Adrenal gland (tissue), 12 donors: Measurements from ENCODE around the gene DNM2. TPM values are rescaled to one million over a fixed set of nuclear protein-coding genes. Genes with fewer than 3 reads are reported as not detected.

ENCODE experiments used
- DNase-seq, 7 donors: peaks; one replicate each; pipeline ENCODE4 v3.0.0-alpha.2; 2019 to 2020
- H3K27ac ChIP-seq, 5 donors: fragments of 200-600 bp; sonication (generic) in 4 of 5; 1 replicate in 3 of 5; 2 replicates in 2 of 5; pipeline versions ENCODE4 v1.5.1 to v1.8.0; 2016 to 2020; ENCODE audit warnings: mild to moderate bottlenecking in 1 of 5
- H3K27me3 ChIP-seq: fragments of 200-600 bp; 2 replicates; pipeline ENCODE4 v1.8.0; 2021
- H3K36me3 ChIP-seq, 2 donors: fragments of 200-600 bp; replicated peaks in 1 of 2; 1 replicate in 1 of 2; 2 replicates in 1 of 2; pipeline versions ENCODE4 v1.5.1 to v1.8.0; 2018 to 2022
- H3K4me1 ChIP-seq, 2 donors: fragments of 200-600 bp; replicated peaks in 1 of 2; 1 replicate in 1 of 2; 2 replicates in 1 of 2; pipeline versions ENCODE4 v1.5.1 to v1.8.0; 2018 to 2021
- H3K4me3 ChIP-seq, 4 donors: fragments of 200-600 bp; sonication (generic) in 3 of 4; one replicate each; pipeline ENCODE4 v1.5.1; 2016 to 2018
- H3K9me3 ChIP-seq, 3 donors: fragments of 200-600 bp; sonication (generic) in 1 of 3; replicated peaks in 1 of 3; 1 replicate in 2 of 3; 2 replicates in 1 of 3; pipeline versions ENCODE4 v1.5.1 to v1.8.0; 2016 to 2021
- CTCF ChIP-seq, 6 experiments: fragments of 450-650 bp in 4 of 6; fragments of 200-600 bp in 2 of 6; sonication (generic) in 1 of 6; IDR thresholded peaks; 1 replicate in 5 of 6; 2 replicates in 1 of 6; pipeline versions ENCODE4 v1.5.1 to v1.8.0; 2016 to 2021; ENCODE audit warnings: antibody characterized with exemption in 6 of 6, mild to moderate bottlenecking in 2 of 6, moderate library complexity in 1 of 6
- POLR2A ChIP-seq, 2 donors: fragments of 450-650 bp; IDR thresholded peaks; one replicate each; pipeline ENCODE4 v1.6.1; 2017; ENCODE audit warnings: antibody characterized with exemption in 2 of 2, mild to moderate bottlenecking in 2 of 2, moderate library complexity in 1 of 2
- WGBS, 4 donors: extraction: QIAGEN DNeasy Blood & Tissue Kit in 2 of 4; methylation state at CpG; one replicate each; pipeline versions ENCODE4 v1.1.5 to v1.1.7; 2013 to 2017; 5-methylcytosine and 5-hydroxymethylcytosine counted together
- intact Hi-C, 2 donors: fragments of 100-400 bp; cut with DNase I; formaldehyde crosslinking; loops; one replicate each; pipeline versions ENCODE4 v1.14.1 to v1.15.0; 2022 to 2023
- polyA plus RNA-seq, 3 donors: library from polyadenylated mRNA; stranded (reverse); fragments of 200-250 nt in 2 of 3; fragments of 350-450 nt in 1 of 3; fragmentation: Illumina TruSeq in 1 of 3; extraction: RNeasy Lipid Tissue Mini Kit (QIAGEN cat#74804) in 1 of 3; gene quantifications; one replicate each; pipeline ENCODE4 v1.2.3, GENCODE V29; 2013 to 2014
- total RNA-seq, 9 donors: library from RNA; depleted of rRNA in 4 of 9; stranded (reverse); fragments of >200 nt in 4 of 9; fragments of 120-200 nt in 1 of 9; fragmentation: NEBNext Ultra II Directional in 1 of 9; extraction: Animal tissue kit (Norgen Biotek cat#: 25700) in 1 of 9; gene quantifications; one replicate each; pipeline versions ENCODE4 v1.1.0 to v1.2.4, GENCODE V29; 2013 to 2023
- donor health status: healthy with polysubstance abuse.
- donor health status: Bipolar disorder and iron deficiency.
- donor health status: DM: yes; HTN: yes; CAD: no.
- donor health status: DM: no; HTN: no; CAD: no.
- donor health status: DM: no; HTN: no; CAD: no.
- donor health status: DM: yes; HTN: yes; CAD: no.

The DNM2 gene
- total and polyA plus RNA-seq, 12 donors, result 73.3 to 196 (median 153) TPM

DNA sequence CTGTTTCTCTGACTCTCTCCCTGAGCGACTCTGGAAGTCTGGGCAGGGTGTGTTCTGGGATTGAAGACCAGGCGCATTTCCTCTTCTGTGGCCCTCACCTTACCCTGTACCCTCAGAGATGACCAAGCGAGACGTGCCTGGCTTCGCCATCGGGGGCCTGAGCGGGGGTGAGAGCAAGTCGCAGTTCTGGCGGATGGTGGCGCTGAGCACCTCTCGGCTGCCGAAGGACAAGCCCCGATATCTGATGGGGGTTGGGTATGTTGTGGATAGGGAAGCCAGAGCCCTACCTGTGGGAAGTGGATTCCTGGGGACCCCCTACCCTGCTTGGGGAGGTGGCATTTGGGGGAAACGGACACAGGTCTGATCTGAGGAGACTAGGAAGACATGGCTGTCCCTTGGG, 5.8 kb upstream of the DNM2 start:
- Histone ChIP-seq H3K27ac (no peak overlapping the region), H3K36me3 (peaks cover 0 to 9% of the 10 kb centered on the region in 2 donors), H3K27me3 (no peaks in the 10 kb centered on the region), H3K4me3 (no peak overlapping the region), H3K9me3 (no peaks in the 10 kb centered on the region), H3K4me1 (peaks cover 0 to 1% of the 10 kb centered on the region in 2 donors)
- TF ChIP-seq POLR2A (IDR thresholded peaks at IDR 0.05) (no peak), CTCF (IDR thresholded peaks at IDR 0.05) (peak in 1 of 6 experiments; percentile 19)
- DNase-seq, result peak in 1 of 7 donors; percentile 35
- intact Hi-C loops, result loop anchor here in 1 of 2 donors (10.0 kb wide), 2 partner anchors 63 to 153 kb away; no protein-coding TSS in a partner anchor
- WGBS, 4 donors, result 62 to 77% (median 65%) methylated on average over 12 to 14 of the region's 14 CpGs

- H3K27me3 ChIP-seq, result no peaks in the 10 kb centered on the region
- WGBS, 4 donors, result 85 to 91% (median 90%) methylated on average over 20 to 23 of the region's 23 CpGs; no CpG with 5 or more reads in 1 of the 4 donors
- H3K4me1 ChIP-seq, result peaks cover 0 to 3% of the 10 kb centered on the region in 2 donors
- no peak overlapping the region for H3K27ac ChIP-seq
- no peaks in the 10 kb centered on the region for H3K9me3 ChIP-seq
- peaks cover 0 to 4% of the 10 kb centered on the region in 2 donors for H3K36me3 ChIP-seq
- TF ChIP-seq CTCF (IDR thresholded peaks at IDR 0.05) (no peak), POLR2A (IDR thresholded peaks at IDR 0.05) (no peak)
- intact Hi-C loops, result loop anchor here in 1 of 2 donors (10.0 kb wide), 2 partner anchors 62 to 152 kb away; no protein-coding TSS in a partner anchor
- no peak overlapping the region for H3K4me3 ChIP-seq
- DNase-seq, result no peak
These were observed 5.1 kb upstream of the DNM2 start for GRCh38 chr19:10712754-10713153.

- DNase-seq, result peak in 1 of 7 donors; percentile 23
- no peaks in the 10 kb centered on the region for H3K9me3 ChIP-seq
- intact Hi-C loops, result loop anchor here in 1 of 2 donors (10.0 kb wide), 2 partner anchors 61 to 151 kb away; no protein-coding TSS in a partner anchor
- no peaks in the 10 kb centered on the region for H3K27me3 ChIP-seq
- H3K27ac ChIP-seq, result peak overlapping the region in 1 of 5 donors; percentile 41
- 47 to 87% (median 56%) methylated on average over 4 to 5 of the region's 5 CpGs; no CpG with 5 or more reads in 1 of the 4 donors for WGBS, 4 donors
- H3K4me3 ChIP-seq, result no peak overlapping the region
- H3K36me3 ChIP-seq, result peaks cover 0 to 4% of the 10 kb centered on the region in 2 donors
- peaks cover 0 to 3% of the 10 kb centered on the region in 2 donors for H3K4me1 ChIP-seq
- TF ChIP-seq POLR2A (IDR thresholded peaks at IDR 0.05) (no peak), CTCF (IDR thresholded peaks at IDR 0.05) (no peak)
These were observed 4.6 kb upstream of the DNM2 start for GRCh38 chr19:10713317-10713716.

DNA sequence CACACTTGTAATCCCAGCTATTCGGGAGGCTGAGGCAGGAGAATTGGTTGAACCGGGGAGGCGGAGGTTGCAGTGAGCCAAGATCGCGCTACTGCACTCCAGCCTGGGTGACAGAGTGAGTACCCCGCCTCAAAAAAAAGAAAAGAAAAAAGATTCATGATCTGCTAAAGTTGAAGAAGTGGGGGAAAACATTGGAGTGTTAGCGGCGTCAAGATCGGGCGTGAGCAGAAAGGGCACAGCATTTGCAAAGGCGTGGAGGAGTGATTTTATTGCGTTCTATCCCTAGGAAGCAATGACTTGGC, 874 bp upstream of the DNM2 start:
- Histone ChIP-seq H3K4me3 (no peak overlapping the region), H3K4me1 (peaks cover 18 to 36% of the 10 kb centered on the region in 2 donors), H3K36me3 (peaks cover 0 to 4% of the 10 kb centered on the region in 2 donors), H3K27me3 (no peaks in the 10 kb centered on the region), H3K27ac (peak overlapping the region in 1 of 5 donors; percentile 10), H3K9me3 (no peaks in the 10 kb centered on the region)
- DNase-seq, result no peak
- no peak for TF ChIP-seq POLR2A (IDR thresholded peaks at IDR 0.05)
- no peak for TF ChIP-seq CTCF (IDR thresholded peaks at IDR 0.05)
- 14 to 26% (median 20%) methylated on average over 12 of the region's 12 CpGs for WGBS, 4 donors
- intact Hi-C loops, result loop anchor here (5.0 to 10.0 kb wide), 3 partner anchors 58 to 150 kb away; no protein-coding TSS in a partner anchor
